Keratinocyte (primary cell): ENCODE data around the gene NCK2. TPM values are rescaled to one million over a fixed set of nuclear protein-coding genes. Genes with fewer than 3 reads are reported as not detected.

Experiments
- DNase-seq: peaks from one replicate; pipeline ENCODE4 v3.0.0-alpha.2; 2011; ENCODE audit warnings: low read depth, missing footprints, low spot score
- FAIRE-seq: peaks from 2 replicates; lab custom pipeline; 2011; peaks lifted over from hg19 to GRCh38; lab: Jason Lieb, UNC
- H2AFZ ChIP-seq: 2 replicates; pipeline ENCODE4 v1.6.0; 2012; ENCODE audit warnings: low read length, control low read depth, inconsistent platforms; ENCODE audit not compliant: control insufficient read depth
- H3K27ac ChIP-seq: 2 replicates; pipeline ENCODE4 v1.5.1; 2011; ENCODE audit warnings: low read length; ENCODE audit not compliant: control insufficient read depth, insufficient read depth
- H3K27me3 ChIP-seq: 3 replicates; pipeline ENCODE4 v1.6.0; 2011; ENCODE audit warnings: low read length; ENCODE audit not compliant: control insufficient read depth, insufficient read depth; ENCODE audit errors: extremely low read depth
- H3K36me3 ChIP-seq, 2 experiments: 2 replicates in 1 of 2; 3 replicates in 1 of 2; pipeline ENCODE4 v1.5.1; 2011; ENCODE audit warnings: low read length in 2 of 2, mild to moderate bottlenecking in 1 of 2; ENCODE audit not compliant: control insufficient read depth in 2 of 2, insufficient read depth in 2 of 2; ENCODE audit errors: extremely low read depth in 1 of 2
- H3K4me1 ChIP-seq: 3 replicates; pipeline ENCODE4 v1.5.1; 2011; ENCODE audit warnings: low read length; ENCODE audit not compliant: control insufficient read depth, insufficient read depth; ENCODE audit errors: extremely low read depth
- H3K4me2 ChIP-seq: 3 replicates; pipeline ENCODE4 v1.6.0; 2011; ENCODE audit warnings: low read depth, low read length; ENCODE audit not compliant: control insufficient read depth, insufficient read depth; ENCODE audit errors: extremely low read depth
- H3K4me3 ChIP-seq, 3 experiments: fragments of 200-600 bp in 1 of 3; sonication (generic) in 1 of 3; 2 replicates in 2 of 3; 3 replicates in 1 of 3; pipeline ENCODE4 v1.5.1; 2011 to 2016; ENCODE audit warnings: low read length in 3 of 3, mild to moderate bottlenecking in 3 of 3, control low read depth in 2 of 3, inconsistent platforms in 1 of 3, low read depth in 1 of 3, mixed read lengths in 1 of 3, mixed run types in 1 of 3, moderate library complexity in 1 of 3; ENCODE audit not compliant: control insufficient read depth in 2 of 3, insufficient read depth in 2 of 3; ENCODE audit errors: extremely low read depth in 1 of 3
- H3K79me2 ChIP-seq: 2 replicates; pipeline ENCODE4 v1.6.0; 2012; ENCODE audit warnings: low read length; ENCODE audit not compliant: control insufficient read depth, insufficient read depth
- H3K9ac ChIP-seq: 3 replicates; pipeline ENCODE4 v1.6.0; 2011; ENCODE audit warnings: low read length; ENCODE audit not compliant: control insufficient read depth, insufficient read depth; ENCODE audit errors: extremely low read depth
- H3K9me1 ChIP-seq: 3 replicates; pipeline ENCODE4 v1.6.0; 2011; ENCODE audit warnings: low read length; ENCODE audit not compliant: control insufficient read depth, insufficient read depth; ENCODE audit errors: extremely low read depth
- H3K9me3 ChIP-seq: 2 replicates; pipeline ENCODE4 v1.5.1; 2012; ENCODE audit warnings: low read depth, low read length; ENCODE audit not compliant: control insufficient read depth
- H4K20me1 ChIP-seq: 3 replicates; pipeline ENCODE4 v1.6.0; 2011; ENCODE audit warnings: low read length; ENCODE audit not compliant: control insufficient read depth, insufficient read depth; ENCODE audit errors: extremely low read depth
- CTCF ChIP-seq, 3 experiments: IDR thresholded peaks in 1 of 3; conservative IDR thresholded peaks in 1 of 3; optimal IDR thresholded peaks in 1 of 3; 2 replicates in 2 of 3; 3 replicates in 1 of 3; pipeline versions ENCODE3 to v1.5.1; 2011; ENCODE audit warnings: low read length in 3 of 3, mild to moderate bottlenecking in 3 of 3, moderate library complexity in 2 of 3, control low read depth in 1 of 3, inconsistent platforms in 1 of 3; ENCODE audit not compliant: insufficient read depth in 2 of 3; ENCODE audit errors: extremely low read depth in 1 of 3
- EZH2 ChIP-seq: IDR thresholded peaks from one replicate; pipeline ENCODE4 v1.6.1; 2012; ENCODE audit warnings: inconsistent platforms, mild to moderate bottlenecking, low read length, moderate library complexity
- dilution Hi-C: fragments of 300-500 bp; cut with MboI; formaldehyde crosslinking; loops from one replicate; pipeline ENCODE4 v1.7.0; 2020; ENCODE audit warnings: low sequenced_read_pairs; ENCODE audit not compliant: extremely low pct_ligation_motif_present
- polyA plus RNA-seq, 5 experiments: library from polyadenylated mRNA; depleted of rRNA in 3 of 5; stranded (reverse) in 3 of 5; stranded (forward) in 1 of 5; unstranded in 1 of 5; fragments of >200 nt; gene quantifications; 1 replicate in 1 of 5; 2 replicates in 3 of 5; 3 replicates in 1 of 5; pipeline versions ENCODE4 v1.2.1 to v1.2.3, GENCODE V29; 2011 to 2012; ENCODE audit warnings: missing spikeins in 2 of 5, low read depth in 1 of 5, low replicate concordance in 1 of 5

The NCK2 gene
- polyA plus RNA-seq, 1 donor (not counting 4 experiments of a cell fraction or from before 2014, with no cell fraction given): 31.4 TPM

- Histone ChIP-seq H3K36me3 (peaks cover 8 to 9% of the 10 kb centered on the region in 2 experiments), H2AFZ (no peak overlapping the region), H3K79me2 (peaks cover 79% of the 10 kb centered on the region), H4K20me1 (peaks cover 14% of the 10 kb centered on the region), H3K27me3 (no peaks in the 10 kb centered on the region), H3K4me1 (no peaks in the 10 kb centered on the region), H3K4me3 (no peak overlapping the region), H3K9me1 (no peaks in the 10 kb centered on the region), H3K9me3 (no peaks in the 10 kb centered on the region), H3K4me2 (no peak overlapping the region), H3K27ac (no peak overlapping the region), H3K9ac (no peak overlapping the region)
- no peak for TF ChIP-seq EZH2
- no peak for TF ChIP-seq CTCF (optimal IDR thresholded peaks at IDR 0.05 in 1 of 3, IDR thresholded peaks at IDR 0.05 in 1 of 3, conservative IDR thresholded peaks at IDR 0.05 in 1 of 3; ENCODE audit: extremely low read depth in 1 of 3, insufficient read depth in 2 of 3, low read length in 3 of 3)
- FAIRE-seq (no peak), DNase-seq (no peak)
- dilution Hi-C loops: no loop called here
Observed at GRCh38 chr2:105780606-105781005, 35.9 kb downstream of the NCK2 start.

- dilution Hi-C loops: no loop called here
- FAIRE-seq: no peak
- H3K4me3 ChIP-seq: no peak overlapping the region
- H3K27me3 ChIP-seq: no peaks in the 10 kb centered on the region
- H3K79me2 ChIP-seq: peaks cover 79% of the 10 kb centered on the region
- no peak for DNase-seq
- no peaks in the 10 kb centered on the region for H3K9me3 ChIP-seq
- H2AFZ ChIP-seq: no peak overlapping the region
- H3K9ac ChIP-seq: no peak overlapping the region
- no peak overlapping the region for H3K27ac ChIP-seq
- H3K9me1 ChIP-seq: no peaks in the 10 kb centered on the region
- H3K4me1 ChIP-seq: no peaks in the 10 kb centered on the region
- peaks cover 11% of the 10 kb centered on the region for H4K20me1 ChIP-seq
- no peak overlapping the region for H3K4me2 ChIP-seq
- H3K36me3 ChIP-seq: peaks cover 8 to 9% of the 10 kb centered on the region in 2 experiments
- TF ChIP-seq EZH2 (no peak), CTCF (optimal IDR thresholded peaks at IDR 0.05 in 1 of 3, IDR thresholded peaks at IDR 0.05 in 1 of 3, conservative IDR thresholded peaks at IDR 0.05 in 1 of 3; ENCODE audit: extremely low read depth in 1 of 3, insufficient read depth in 2 of 3, low read length in 3 of 3) (no peak)
Observed at GRCh38 chr2:105781274-105781978, 36.7 kb downstream of the NCK2 start.
